GM13977 (cell line): ENCODE measurements around the gene RHNO1.

ENCODE experiments used
- DNase-seq: peaks from one replicate; pipeline ENCODE4 v3.0.0; 2012; ENCODE audit warnings: low spot score
- in situ Hi-C: fragments of 300-500 bp; cut with MboI; formaldehyde crosslinking; loops from one replicate; pipeline ENCODE4 v1.12.0; 2022; ENCODE audit warnings: low sequenced_read_pairs, low pct_unique_long_range_greater_than_20kb, mixed read lengths, inconsistent platforms; ENCODE audit not compliant: unreplicated experiment
- TF ChIP-seq, protein P1 (sequence below): IDR thresholded peaks from 2 replicates; pipeline ENCODE4 v1.5.1; 2012; ENCODE audit warnings: mild to moderate bottlenecking, control low read depth; ENCODE audit not compliant: insufficient read depth; ENCODE audit errors: extremely low read depth, missing control alignments

RHNO1 gene

GRCh38 chr12:2923057-2923456, 46.0 kb downstream of the RHNO1 start:
- in situ Hi-C loops, result no loop called here

GRCh38 chr12:2924019-2924418, 47.0 kb downstream of the RHNO1 start:
- in situ Hi-C loops, result no loop called here
- TF ChIP-seq, protein P1, sequence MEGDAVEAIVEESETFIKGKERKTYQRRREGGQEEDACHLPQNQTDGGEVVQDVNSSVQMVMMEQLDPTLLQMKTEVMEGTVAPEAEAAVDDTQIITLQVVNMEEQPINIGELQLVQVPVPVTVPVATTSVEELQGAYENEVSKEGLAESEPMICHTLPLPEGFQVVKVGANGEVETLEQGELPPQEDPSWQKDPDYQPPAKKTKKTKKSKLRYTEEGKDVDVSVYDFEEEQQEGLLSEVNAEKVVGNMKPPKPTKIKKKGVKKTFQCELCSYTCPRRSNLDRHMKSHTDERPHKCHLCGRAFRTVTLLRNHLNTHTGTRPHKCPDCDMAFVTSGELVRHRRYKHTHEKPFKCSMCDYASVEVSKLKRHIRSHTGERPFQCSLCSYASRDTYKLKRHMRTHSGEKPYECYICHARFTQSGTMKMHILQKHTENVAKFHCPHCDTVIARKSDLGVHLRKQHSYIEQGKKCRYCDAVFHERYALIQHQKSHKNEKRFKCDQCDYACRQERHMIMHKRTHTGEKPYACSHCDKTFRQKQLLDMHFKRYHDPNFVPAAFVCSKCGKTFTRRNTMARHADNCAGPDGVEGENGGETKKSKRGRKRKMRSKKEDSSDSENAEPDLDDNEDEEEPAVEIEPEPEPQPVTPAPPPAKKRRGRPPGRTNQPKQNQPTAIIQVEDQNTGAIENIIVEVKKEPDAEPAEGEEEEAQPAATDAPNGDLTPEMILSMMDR, result no peak
- DNase-seq, result no peak

More at GRCh38 chr12:2923057-2923456, 46.0 kb downstream of the RHNO1 start:
- no peak for DNase-seq
- TF ChIP-seq, protein P1, result no peak

- TF ChIP-seq, protein P1, result no peak
- in situ Hi-C loops, result no loop called here
- peak; percentile 35 for DNase-seq
These were observed 48.4 kb downstream of the RHNO1 start for GRCh38 chr12:2925322-2925995.

DNA sequence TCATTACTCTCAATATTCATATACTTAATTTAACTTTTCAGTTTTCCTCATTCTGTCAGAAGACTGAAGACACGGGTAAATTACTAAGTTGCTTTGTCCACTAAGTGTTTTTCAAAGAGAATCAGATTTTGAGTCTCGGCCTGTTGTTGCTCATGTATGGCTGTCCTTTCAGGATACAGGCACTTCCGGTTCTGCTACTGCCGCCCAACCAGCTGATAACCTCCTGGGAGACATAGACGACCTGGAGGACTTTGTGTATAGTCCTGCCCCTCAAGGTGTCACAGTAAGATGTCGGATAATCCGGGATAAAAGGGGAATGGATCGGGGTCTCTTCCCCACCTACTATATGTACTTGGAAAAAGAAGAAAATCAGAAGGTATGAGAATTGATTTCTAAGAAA, 53.8 kb downstream of the RHNO1 start:
- in situ Hi-C loops, result no loop called here

DNA sequence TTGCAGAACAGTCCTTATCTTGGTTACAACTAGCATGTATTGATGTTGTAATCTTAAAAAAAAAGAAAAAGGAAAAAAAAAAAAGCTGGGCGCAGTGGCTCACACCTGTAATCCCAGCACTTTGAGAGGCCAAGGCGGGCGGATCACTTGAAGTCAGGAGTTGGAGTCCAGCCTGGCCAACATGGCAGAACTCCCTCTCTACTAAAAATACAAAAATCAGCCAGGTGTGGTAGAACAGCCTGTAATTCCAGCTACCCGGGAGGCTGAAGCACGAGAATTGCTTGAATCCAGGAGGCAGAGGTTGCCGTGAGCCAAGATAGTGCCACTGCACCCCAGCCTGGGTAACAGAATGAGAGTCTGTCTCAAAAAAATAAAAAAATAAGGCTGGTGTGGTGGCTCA, 56.6 kb downstream of the RHNO1 start:
- DNase-seq, result no peak
- in situ Hi-C loops, result no loop called here
- TF ChIP-seq, protein P1, result no peak

More for the DNA sequence above, 53.8 kb downstream of the RHNO1 start:
- no peak for DNase-seq
- TF ChIP-seq, protein P1, result no peak

DNA sequence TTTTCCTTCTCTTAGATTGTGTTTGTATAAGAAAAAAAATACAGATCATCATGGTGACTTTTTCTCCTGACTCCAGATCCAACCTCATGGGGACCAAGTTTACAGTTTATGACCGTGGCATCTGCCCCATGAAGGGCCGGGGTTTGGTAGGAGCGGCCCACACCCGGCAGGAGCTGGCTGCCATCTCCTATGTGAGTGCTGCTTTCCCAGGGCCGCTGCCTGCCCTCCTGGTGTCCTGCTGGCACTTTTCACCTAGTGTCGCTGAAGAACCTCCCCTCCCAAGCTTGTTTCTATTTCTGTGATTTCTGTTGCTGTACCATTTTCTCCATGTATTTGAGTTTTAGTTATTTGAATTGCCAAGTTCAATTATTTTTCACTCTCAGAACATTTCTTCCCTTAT, 57.3 kb downstream of the RHNO1 start:
- TF ChIP-seq, protein P1, result no peak
- in situ Hi-C loops, result no loop called here
- DNase-seq, result no peak

DNA sequence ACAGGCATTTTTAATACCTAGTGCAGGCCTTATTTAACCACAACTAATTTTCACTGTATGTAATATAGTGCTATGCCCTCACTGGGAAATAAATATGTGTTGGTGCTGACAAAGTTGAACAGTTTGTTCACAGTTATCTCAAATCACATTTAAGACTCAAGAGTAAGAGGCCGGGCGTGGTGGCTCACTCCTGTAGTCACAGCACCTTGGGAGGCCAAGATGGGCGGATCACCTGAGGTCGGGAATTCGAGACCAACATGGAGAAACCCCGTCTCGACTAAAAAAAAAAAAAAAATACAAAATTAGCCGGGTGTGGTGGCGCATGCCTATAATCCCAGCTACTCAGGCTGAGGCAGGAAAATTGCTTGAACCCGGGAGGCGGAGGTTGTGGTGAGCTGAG, 59.3 kb downstream of the RHNO1 start:
- DNase-seq, result no peak
- TF ChIP-seq, protein P1, result no peak
- in situ Hi-C loops, result no loop called here
